SK-N-SH treated with all-trans-retinoic acid at 6 μM for 48 hours (cell line): Measurements from ENCODE around the gene CYB561.

Experiments
- ATAC-seq: fragments of 200-7000 bp; cut with Tn5 transposase; 3 replicates; pipeline ENCODE4 v1.9.1; 2020; ENCODE audit warnings: mild to moderate bottlenecking, moderate library complexity
- ARNTL ChIP-seq: fragments of 450-650 bp; formaldehyde crosslinking; IDR thresholded peaks from 2 replicates; pipeline ENCODE4 v1.5.0; 2020; ENCODE audit warnings: low read depth, mild to moderate bottlenecking, moderate library complexity, borderline replicate concordance
- BACH2 ChIP-seq: fragments of 250-450 bp; sonication (Bioruptor Pico); IDR thresholded peaks from 2 replicates; pipeline ENCODE4 v1.9.0; 2021; ENCODE audit warnings: mild to moderate bottlenecking, borderline replicate concordance
- CREB5 ChIP-seq: fragments of 250-450 bp; sonication (Bioruptor Pico); IDR thresholded peaks from 2 replicates; pipeline ENCODE4 v1.5.1; 2020; ENCODE audit warnings: low read depth, mild to moderate bottlenecking, moderate library complexity
- CSDC2 ChIP-seq: fragments of 250-450 bp; sonication (Bioruptor Pico); IDR thresholded peaks from 2 replicates; pipeline ENCODE4 v1.5.0; 2020; ENCODE audit warnings: mild to moderate bottlenecking, moderate library complexity
- ESRRG ChIP-seq: fragments of 250-450 bp; sonication (Bioruptor Pico); IDR thresholded peaks from 2 replicates; pipeline ENCODE4 v1.6.1; 2021; ENCODE audit warnings: mild to moderate bottlenecking
- GLIS3 ChIP-seq: fragments of 250-450 bp; sonication (Bioruptor Pico); IDR thresholded peaks from 2 replicates; pipeline ENCODE4 v1.5.0; 2020; ENCODE audit warnings: mild to moderate bottlenecking, moderate library complexity
- ISL1 ChIP-seq: fragments of 250-450 bp; sonication (Bioruptor Pico); IDR thresholded peaks from 2 replicates; pipeline ENCODE4 v2.1.2; 2022; ENCODE audit warnings: mild to moderate bottlenecking, moderate library complexity
- PPARA ChIP-seq: fragments of 250-450 bp; sonication (Bioruptor Pico); IDR thresholded peaks from 2 replicates; pipeline ENCODE4 v1.5.0; 2020; ENCODE audit warnings: mild to moderate bottlenecking, borderline replicate concordance
- RARB ChIP-seq: fragments of 250-450 bp; sonication (Bioruptor Pico); IDR thresholded peaks from 2 replicates; pipeline ENCODE4 v1.8.0; 2021; ENCODE audit warnings: mild to moderate bottlenecking, moderate library complexity
- SNAI2 ChIP-seq: fragments of 250-450 bp; sonication (Bioruptor Pico); IDR thresholded peaks from 2 replicates; pipeline ENCODE4 v1.5.0; 2020; ENCODE audit warnings: mild to moderate bottlenecking, moderate library complexity
- TCF4 ChIP-seq: fragments of 250-450 bp; sonication (Bioruptor Pico); IDR thresholded peaks from 2 replicates; pipeline ENCODE4 v1.8.0; 2021; ENCODE audit warnings: mild to moderate bottlenecking, moderate library complexity, borderline replicate concordance
- TOX ChIP-seq: fragments of 250-450 bp; sonication (Bioruptor Pico); IDR thresholded peaks from 2 replicates; pipeline ENCODE4 v1.8.0; 2021; ENCODE audit warnings: mild to moderate bottlenecking, moderate library complexity, borderline replicate concordance
- TSHZ2 ChIP-seq: fragments of 250-450 bp; sonication (Bioruptor Pico); IDR thresholded peaks from 2 replicates; pipeline ENCODE4 v1.5.0; 2020; ENCODE audit warnings: mild to moderate bottlenecking, moderate library complexity
- ZC3H10 ChIP-seq: fragments of 250-450 bp; sonication (Bioruptor Pico); IDR thresholded peaks from 2 replicates; pipeline ENCODE4 v1.5.1; 2021; ENCODE audit warnings: mild to moderate bottlenecking, moderate library complexity
- ZFP3 ChIP-seq: fragments of 250-450 bp; sonication (Bioruptor Pico); IDR thresholded peaks from 2 replicates; pipeline ENCODE4 v1.5.0; 2020; ENCODE audit warnings: mild to moderate bottlenecking, moderate library complexity
- ZFP30 ChIP-seq: fragments of 450-650 bp; formaldehyde crosslinking; IDR thresholded peaks from 2 replicates; pipeline ENCODE4 v1.5.0; 2022; ENCODE audit warnings: mild to moderate bottlenecking, moderate library complexity
- ZNF565 ChIP-seq: fragments of 450-650 bp; formaldehyde crosslinking; conservative IDR thresholded peaks from 2 replicates; pipeline ENCODE4 v1.5.0; 2020; ENCODE audit warnings: low read depth, mild to moderate bottlenecking, moderate library complexity
- ZNF70 ChIP-seq: fragments of 450-650 bp; formaldehyde crosslinking; IDR thresholded peaks from 2 replicates; pipeline ENCODE4 v1.5.0; 2020; ENCODE audit warnings: mild to moderate bottlenecking, moderate library complexity
- ZNF8 ChIP-seq: fragments of 450-650 bp; formaldehyde crosslinking; IDR thresholded peaks from 2 replicates; pipeline ENCODE4 v1.5.0; 2020; ENCODE audit warnings: mild to moderate bottlenecking, moderate library complexity
- TF ChIP-seq, protein P1 (sequence below): fragments of 250-450 bp; sonication (Bioruptor Pico); IDR thresholded peaks from 2 replicates; pipeline ENCODE4 v1.5.1; 2021; ENCODE audit warnings: mild to moderate bottlenecking, moderate library complexity
- TF ChIP-seq, protein P2 (sequence below): fragments of 250-450 bp; sonication (Bioruptor Pico); IDR thresholded peaks from 2 replicates; pipeline ENCODE4 v1.8.0; 2021; ENCODE audit warnings: low read depth, mild to moderate bottlenecking, moderate library complexity, borderline replicate concordance

CYB561 gene

GRCh38 chr17:63476459-63476853, 30.4 kb upstream of the CYB561 start:
- TF ChIP-seq GLIS3 (CRISPR knock-in tag) (no peak), ZNF565 (CRISPR knock-in tag) (no peak), ISL1 (CRISPR knock-in tag) (no peak), TOX (CRISPR knock-in tag) (no peak), TCF4 (no peak)
- peak; percentile 32 for ATAC-seq

GRCh38 chr17:63475491-63476412, 29.6 kb upstream of the CYB561 start:
- no peak for ATAC-seq
- TF ChIP-seq GLIS3 (CRISPR knock-in tag), result no peak
- no peak for TF ChIP-seq ZNF565 (CRISPR knock-in tag)
- no peak for TF ChIP-seq BACH2
- no peak for TF ChIP-seq RARB (CRISPR knock-in tag)
- TF ChIP-seq TOX (CRISPR knock-in tag), result no peak
- TF ChIP-seq ZFP30 (CRISPR knock-in tag), result no peak
- no peak for TF ChIP-seq TSHZ2
- no peak for TF ChIP-seq ZFP3
- TF ChIP-seq ARNTL (CRISPR knock-in tag), result no peak
- TF ChIP-seq, protein P1, sequence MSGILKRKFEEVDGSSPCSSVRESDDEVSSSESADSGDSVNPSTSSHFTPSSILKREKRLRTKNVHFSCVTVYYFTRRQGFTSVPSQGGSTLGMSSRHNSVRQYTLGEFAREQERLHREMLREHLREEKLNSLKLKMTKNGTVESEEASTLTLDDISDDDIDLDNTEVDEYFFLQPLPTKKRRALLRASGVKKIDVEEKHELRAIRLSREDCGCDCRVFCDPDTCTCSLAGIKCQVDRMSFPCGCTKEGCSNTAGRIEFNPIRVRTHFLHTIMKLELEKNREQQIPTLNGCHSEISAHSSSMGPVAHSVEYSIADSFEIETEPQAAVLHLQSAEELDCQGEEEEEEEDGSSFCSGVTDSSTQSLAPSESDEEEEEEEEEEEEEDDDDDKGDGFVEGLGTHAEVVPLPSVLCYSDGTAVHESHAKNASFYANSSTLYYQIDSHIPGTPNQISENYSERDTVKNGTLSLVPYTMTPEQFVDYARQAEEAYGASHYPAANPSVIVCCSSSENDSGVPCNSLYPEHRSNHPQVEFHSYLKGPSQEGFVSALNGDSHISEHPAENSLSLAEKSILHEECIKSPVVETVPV (CRISPR knock-in tag), result no peak
- TF ChIP-seq ISL1 (CRISPR knock-in tag), result no peak
- TF ChIP-seq, protein P2, sequence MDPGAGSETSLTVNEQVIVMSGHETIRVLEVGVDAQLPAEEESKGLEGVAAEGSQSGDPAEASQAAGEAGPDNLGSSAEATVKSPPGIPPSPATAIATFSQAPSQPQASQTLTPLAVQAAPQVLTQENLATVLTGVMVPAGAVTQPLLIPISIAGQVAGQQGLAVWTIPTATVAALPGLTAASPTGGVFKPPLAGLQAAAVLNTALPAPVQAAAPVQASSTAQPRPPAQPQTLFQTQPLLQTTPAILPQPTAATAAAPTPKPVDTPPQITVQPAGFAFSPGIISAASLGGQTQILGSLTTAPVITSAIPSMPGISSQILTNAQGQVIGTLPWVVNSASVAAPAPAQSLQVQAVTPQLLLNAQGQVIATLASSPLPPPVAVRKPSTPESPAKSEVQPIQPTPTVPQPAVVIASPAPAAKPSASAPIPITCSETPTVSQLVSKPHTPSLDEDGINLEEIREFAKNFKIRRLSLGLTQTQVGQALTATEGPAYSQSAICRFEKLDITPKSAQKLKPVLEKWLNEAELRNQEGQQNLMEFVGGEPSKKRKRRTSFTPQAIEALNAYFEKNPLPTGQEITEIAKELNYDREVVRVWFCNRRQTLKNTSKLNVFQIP, result no peak
- TF ChIP-seq ESRRG, result no peak
- no peak for TF ChIP-seq CSDC2
- no peak for TF ChIP-seq PPARA
- no peak for TF ChIP-seq CREB5 (CRISPR knock-in tag)
- TF ChIP-seq SNAI2 (CRISPR knock-in tag), result no peak

DNA sequence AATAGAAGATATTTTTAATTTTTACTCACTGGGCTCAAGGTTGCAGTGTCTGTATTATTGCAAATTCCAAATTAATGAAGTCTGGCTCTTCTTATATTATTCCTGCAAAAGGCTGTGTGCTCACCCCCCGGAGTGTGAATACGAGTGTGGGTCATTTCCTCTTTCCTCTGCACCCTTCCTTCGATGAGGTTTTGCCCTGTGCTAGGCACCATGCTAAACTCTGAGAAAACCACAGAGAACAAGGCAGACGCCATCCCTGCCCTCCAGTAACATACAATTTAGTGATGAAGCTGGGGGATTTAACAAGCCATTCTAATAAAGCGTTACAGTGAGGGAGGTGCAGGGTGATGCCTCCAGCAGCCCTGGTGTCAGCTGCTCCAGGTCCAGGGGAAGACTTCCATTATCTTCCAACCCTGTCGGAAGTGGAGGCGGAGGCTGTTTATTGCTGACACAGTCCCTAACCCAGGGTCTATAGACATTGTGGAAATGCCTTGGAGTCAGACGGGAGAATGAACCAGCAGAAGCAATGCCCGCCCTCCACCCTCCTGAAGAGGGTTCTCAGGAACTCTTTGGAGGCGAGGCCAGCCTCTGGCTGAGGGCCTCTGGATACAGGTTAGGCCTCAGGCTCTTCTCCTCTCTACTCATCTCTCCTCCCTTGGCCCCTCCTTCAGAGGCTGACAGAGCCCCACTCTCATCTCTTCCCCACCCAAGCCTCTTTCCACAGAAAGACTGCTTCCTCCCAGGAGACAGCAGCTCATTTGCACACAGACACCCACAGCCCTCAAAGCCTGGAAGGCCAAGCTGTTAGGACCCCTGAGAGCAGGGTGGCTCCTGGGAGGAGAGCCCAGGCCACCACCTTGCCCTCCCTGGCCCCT, 28.7 kb upstream of the CYB561 start:
- no peak for ATAC-seq

More for the DNA sequence above, 28.7 kb upstream of the CYB561 start:
- TF ChIP-seq ZNF8 (CRISPR knock-in tag) (no peak), TOX (CRISPR knock-in tag) (no peak), ZNF70 (CRISPR knock-in tag) (no peak), ZC3H10 (CRISPR knock-in tag) (no peak), TSHZ2 (no peak)
- TF ChIP-seq, all 23 proteins: peak for 0
